ENCODE data around the gene PACS1. TPM values are rescaled to one million over a fixed set of nuclear protein-coding genes. Genes with fewer than 3 reads are reported as not detected.

PACS1 gene
- polyA plus RNA-seq, 1 donor (not counting 4 experiments of a cell fraction or from before 2014, with no cell fraction given), result 14.9 TPM

- H3K36me3 ChIP-seq (ENCODE audit: control insufficient read depth in 2 of 2, extremely low read depth in 1 of 2, insufficient read depth in 2 of 2, low read length in 2 of 2), result peaks cover 7 to 25% of the 10 kb centered on the region in 2 experiments
- TF ChIP-seq CTCF (optimal IDR thresholded peaks at IDR 0.05 in 1 of 3, IDR thresholded peaks at IDR 0.05 in 1 of 3, conservative IDR thresholded peaks at IDR 0.05 in 1 of 3; ENCODE audit: extremely low read depth in 1 of 3, insufficient read depth in 2 of 3, low read length in 3 of 3) (no peak), EZH2 (IDR thresholded peaks at IDR 0.05; ENCODE audit: low read length) (no peak)
- no peak overlapping the region for H3K9ac ChIP-seq (ENCODE audit: control insufficient read depth, extremely low read depth, insufficient read depth, low read length)
- dilution Hi-C loops (cut with MboI; ENCODE audit: extremely low pct_ligation_motif_present, low sequenced_read_pairs), result no loop called here
- peaks cover 4% of the 10 kb centered on the region for H3K9me1 ChIP-seq (ENCODE audit: control insufficient read depth, extremely low read depth, insufficient read depth, low read length)
- no peaks in the 10 kb centered on the region for H3K9me3 ChIP-seq (ENCODE audit: control insufficient read depth, low read depth, low read length)
- no peaks in the 10 kb centered on the region for H3K27me3 ChIP-seq (ENCODE audit: control insufficient read depth, extremely low read depth, insufficient read depth, low read length)
- DNase-seq (ENCODE audit: low read depth, low spot score), result no peak
- H3K79me2 ChIP-seq (ENCODE audit: control insufficient read depth, insufficient read depth, low read length), result peaks cover 53% of the 10 kb centered on the region
- FAIRE-seq, result no peak
- H2AFZ ChIP-seq (ENCODE audit: control insufficient read depth, low read length), result no peak overlapping the region
- no peak overlapping the region for H3K27ac ChIP-seq (ENCODE audit: control insufficient read depth, insufficient read depth, low read length)
- no peak overlapping the region for H3K4me2 ChIP-seq (ENCODE audit: control insufficient read depth, extremely low read depth, insufficient read depth, low read depth, low read length)
- H3K4me3 ChIP-seq (ENCODE audit: control insufficient read depth in 2 of 3, extremely low read depth in 1 of 3, insufficient read depth in 2 of 3, low read depth in 1 of 3, low read length in 3 of 3), result no peak overlapping the region
- peaks cover 32% of the 10 kb centered on the region for H3K4me1 ChIP-seq (ENCODE audit: control insufficient read depth, extremely low read depth, insufficient read depth, low read length)
- H4K20me1 ChIP-seq (ENCODE audit: control insufficient read depth, extremely low read depth, insufficient read depth, low read length), result peaks cover 3% of the 10 kb centered on the region
These were observed 3.6 kb downstream of the PACS1 start for GRCh38 chr11:66073669-66074068.

GRCh38 chr11:66075273-66075672 is 5.2 kb downstream of the PACS1 start:
- Histone ChIP-seq H3K9me1 (ENCODE audit: control insufficient read depth, extremely low read depth, insufficient read depth, low read length) (peaks cover 4% of the 10 kb centered on the region), H4K20me1 (ENCODE audit: control insufficient read depth, extremely low read depth, insufficient read depth, low read length) (no peaks in the 10 kb centered on the region), H3K79me2 (ENCODE audit: control insufficient read depth, insufficient read depth, low read length) (peaks cover 61% of the 10 kb centered on the region), H3K9me3 (ENCODE audit: control insufficient read depth, low read depth, low read length) (no peaks in the 10 kb centered on the region), H3K4me3 (ENCODE audit: control insufficient read depth in 2 of 3, extremely low read depth in 1 of 3, insufficient read depth in 2 of 3, low read depth in 1 of 3, low read length in 3 of 3) (no peak overlapping the region), H3K4me1 (ENCODE audit: control insufficient read depth, extremely low read depth, insufficient read depth, low read length) (peaks cover 24% of the 10 kb centered on the region), H3K4me2 (ENCODE audit: control insufficient read depth, extremely low read depth, insufficient read depth, low read depth, low read length) (no peak overlapping the region), H3K9ac (ENCODE audit: control insufficient read depth, extremely low read depth, insufficient read depth, low read length) (no peak overlapping the region), H3K36me3 (ENCODE audit: control insufficient read depth in 2 of 2, extremely low read depth in 1 of 2, insufficient read depth in 2 of 2, low read length in 2 of 2) (peaks cover 4 to 19% of the 10 kb centered on the region in 2 experiments), H3K27ac (ENCODE audit: control insufficient read depth, insufficient read depth, low read length) (no peak overlapping the region), H3K27me3 (ENCODE audit: control insufficient read depth, extremely low read depth, insufficient read depth, low read length) (no peaks in the 10 kb centered on the region), H2AFZ (ENCODE audit: control insufficient read depth, low read length) (no peak overlapping the region)
- TF ChIP-seq CTCF (optimal IDR thresholded peaks at IDR 0.05 in 1 of 3, IDR thresholded peaks at IDR 0.05 in 1 of 3, conservative IDR thresholded peaks at IDR 0.05 in 1 of 3; ENCODE audit: extremely low read depth in 1 of 3, insufficient read depth in 2 of 3, low read length in 3 of 3) (no peak), EZH2 (IDR thresholded peaks at IDR 0.05; ENCODE audit: low read length) (no peak)
- FAIRE-seq (no peak), DNase-seq (ENCODE audit: low read depth, low spot score) (no peak)
- dilution Hi-C loops (cut with MboI; ENCODE audit: extremely low pct_ligation_motif_present, low sequenced_read_pairs), result no loop called here
